ENCODE results near the gene ODF2.

- TF ChIP-seq CTCF (conservative IDR thresholded peaks at IDR 0.05; ENCODE audit: low read depth in 2 of 2) = no peak
- TF ChIP-seq POLR2AphosphoS5 (IDR thresholded peaks at IDR 0.05; ENCODE audit: low read depth) = no peak
- no peak for TF ChIP-seq ZNF462 (CRISPR knock-in tag; IDR thresholded peaks at IDR 0.05)
Observed at GRCh38 chr9:128529191-128529590, 73.4 kb downstream of the ODF2 start.

All from GM23338 (cell line).